Measurements from ENCODE around the gene PNPLA6.

GRCh38 chr19:7549429-7550148, 14.1 kb downstream of the PNPLA6 start:
- TF ChIP-seq POLR2A (IDR thresholded peaks at IDR 0.05): no peak
- no peak for TF ChIP-seq CTCF (IDR thresholded peaks at IDR 0.05)
